ENCODE measurements around the gene AVL9. TPM values are rescaled to one million over a fixed set of nuclear protein-coding genes. Genes with fewer than 3 reads are reported as not detected.
"Not testable (repeated sequence)": the region's sequence is repeated elsewhere in the genome, so short reads cannot be mapped to it uniquely, and the experiment has no call there.

Gene AVL9
- total RNA-seq = 10 to 100 TPM; 29.6 to 38.0 TPM

- H3K27ac Mint-ChIP-seq = peak within 1 kb of the TSS; percentile 92
- peaks cover 9% of the 10 kb centered on the region for H3K36me3 Mint-ChIP-seq (ENCODE audit: low read depth)
- peaks cover 3% of the 10 kb centered on the region for H3K9me3 Mint-ChIP-seq
- intact Hi-C loops (cut with micrococcal nuclease) = loop anchor here (1.0 to 10.0 kb wide), 7 partner anchors 8 to 1991 kb away; partner anchors contain the start of genes BBS9 and GGCT
- peak; percentile 99 for DNase-seq
- H3K27me3 Mint-ChIP-seq (ENCODE audit: low read depth) = no peaks in the 10 kb centered on the region
- peak within 1 kb of the TSS; percentile 96 for H3K4me3 Mint-ChIP-seq
- peaks cover 37% of the 10 kb centered on the region for H3K4me1 Mint-ChIP-seq (ENCODE audit: low read depth)
- CTCF ChIA-PET = no interaction called here
These were observed at the start of gene AVL9 for GRCh38 chr7:32495298-32496051. Gene AVL9, plus strand, starts transcription at chr7:32495489. Its CDS starts 221 bp downstream, at chr7:32495710.

DNA sequence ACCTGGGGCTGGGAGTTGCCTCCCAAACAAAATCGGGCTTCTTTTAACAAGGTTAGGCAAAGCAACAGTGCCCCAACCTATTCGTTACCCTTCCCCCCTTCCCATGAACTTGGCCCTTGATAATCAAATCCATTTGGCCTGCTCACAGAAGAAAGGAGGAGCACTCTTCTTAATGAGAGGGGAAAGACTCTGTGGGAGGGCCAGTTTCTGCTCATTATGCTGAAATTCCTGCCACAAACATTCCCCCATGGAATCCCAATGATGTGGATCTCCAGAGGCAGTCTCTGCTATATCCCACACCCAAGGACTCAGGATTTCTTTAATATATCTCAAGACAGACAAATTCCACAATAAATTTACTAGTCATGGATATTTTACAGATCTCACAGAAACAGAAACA, 48.1 kb upstream of the AVL9 start:
- H3K4me3 Mint-ChIP-seq = no peak overlapping the region
- H3K36me3 Mint-ChIP-seq (ENCODE audit: low read depth) = peaks cover 1% of the 10 kb centered on the region
- no peak for DNase-seq
- H3K4me1 Mint-ChIP-seq (ENCODE audit: low read depth) = no peaks in the 10 kb centered on the region
- H3K27me3 Mint-ChIP-seq (ENCODE audit: low read depth) = peaks cover 8% of the 10 kb centered on the region
- intact Hi-C loops (cut with micrococcal nuclease) = no loop called here
- no peak overlapping the region for H3K27ac Mint-ChIP-seq
- H3K9me3 Mint-ChIP-seq = no peaks in the 10 kb centered on the region
- CTCF ChIA-PET = no interaction called here

DNA sequence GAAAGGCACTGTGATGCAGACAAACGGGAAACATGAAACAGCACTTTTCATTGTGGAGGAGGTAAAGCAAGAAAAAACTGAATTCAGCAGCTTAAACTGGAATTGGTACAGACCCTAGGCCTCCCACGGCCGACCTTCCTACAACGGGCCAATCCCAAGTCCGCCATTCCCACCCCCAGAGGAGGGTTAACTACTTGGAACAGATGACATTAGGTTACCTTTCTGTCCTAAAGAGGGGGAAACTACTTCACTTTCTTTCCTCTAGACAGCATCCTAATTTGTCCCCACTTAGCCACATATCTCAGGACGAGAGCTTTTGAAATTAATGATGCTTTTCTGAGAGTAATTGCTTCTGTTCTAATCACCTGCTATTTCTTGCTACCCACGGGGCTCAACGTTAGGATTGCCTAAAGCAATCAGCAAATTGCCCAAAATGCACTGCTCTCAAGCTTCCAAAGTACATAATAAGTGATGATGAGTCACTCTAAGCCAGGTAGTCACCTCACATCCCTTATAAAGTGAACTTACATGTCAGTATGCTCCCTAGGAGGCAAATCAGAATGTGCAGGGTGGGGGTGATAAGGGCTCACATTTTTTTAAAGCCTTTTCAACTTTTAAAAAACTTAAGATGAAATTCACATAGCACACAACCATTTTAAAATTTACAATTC, 41.8 kb upstream of the AVL9 start:
- DNase-seq = no peak
- Mint-ChIP-seq H3K36me3 (ENCODE audit: low read depth) (peaks cover 1% of the 10 kb centered on the region), H3K27ac (no peak overlapping the region), H3K27me3 (ENCODE audit: low read depth) (peaks cover 5% of the 10 kb centered on the region), H3K4me1 (ENCODE audit: low read depth) (no peaks in the 10 kb centered on the region), H3K9me3 (no peaks in the 10 kb centered on the region), H3K4me3 (no peak overlapping the region)
- intact Hi-C loops (cut with micrococcal nuclease) = no loop called here
- CTCF ChIA-PET = no interaction called here

GRCh38 chr7:32458025-32458424, 37.3 kb upstream of the AVL9 start:
- no peak for DNase-seq
- Mint-ChIP-seq H3K27ac (no peak overlapping the region), H3K4me1 (ENCODE audit: low read depth) (no peaks in the 10 kb centered on the region), H3K36me3 (ENCODE audit: low read depth) (no peaks in the 10 kb centered on the region), H3K27me3 (ENCODE audit: low read depth) (peaks cover 1% of the 10 kb centered on the region), H3K9me3 (no peaks in the 10 kb centered on the region), H3K4me3 (no peak overlapping the region)
- CTCF ChIA-PET = interaction anchor here (0.7 kb wide), 1 partner anchor 62 kb away, joined by 4 read pairs; no protein-coding TSS in a partner anchor
- intact Hi-C loops (cut with micrococcal nuclease) = no loop called here

DNA sequence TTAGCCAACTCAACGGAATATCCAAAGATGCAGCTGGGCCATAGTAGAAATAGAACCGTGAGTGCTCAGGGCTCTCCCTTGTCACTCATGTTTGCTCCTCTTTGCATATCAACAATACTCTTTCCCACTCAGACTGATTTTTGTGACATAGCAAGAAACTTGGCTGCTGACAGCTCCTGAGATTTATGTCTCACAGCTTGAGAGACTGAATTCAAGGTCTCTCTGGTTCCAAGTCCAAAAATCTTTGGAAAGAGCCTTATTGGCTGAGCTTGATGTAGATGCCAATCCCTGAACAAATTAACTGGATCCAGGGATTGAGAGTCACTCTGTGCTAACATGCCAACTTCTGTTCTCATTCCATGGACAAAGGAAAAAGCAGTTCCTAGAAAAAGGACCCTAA, 35.5 kb upstream of the AVL9 start:
- Mint-ChIP-seq H3K9me3 (no peaks in the 10 kb centered on the region), H3K4me3 (no peak overlapping the region), H3K4me1 (ENCODE audit: low read depth) (no peaks in the 10 kb centered on the region), H3K27me3 (ENCODE audit: low read depth) (no peaks in the 10 kb centered on the region), H3K27ac (no peak overlapping the region), H3K36me3 (ENCODE audit: low read depth) (no peaks in the 10 kb centered on the region)
- CTCF ChIA-PET = interaction anchor here (0.9 to 1.3 kb wide), 2 partner anchors 20 to 676 kb away, joined by 3 read pairs; no protein-coding TSS in a partner anchor
- intact Hi-C loops (cut with micrococcal nuclease) = no loop called here
- DNase-seq = no peak

GRCh38 chr7:32461484-32461883, 33.8 kb upstream of the AVL9 start:
- Mint-ChIP-seq H3K27ac (no peak overlapping the region), H3K36me3 (ENCODE audit: low read depth) (no peaks in the 10 kb centered on the region), H3K27me3 (ENCODE audit: low read depth) (no peaks in the 10 kb centered on the region), H3K4me1 (ENCODE audit: low read depth) (no peaks in the 10 kb centered on the region), H3K9me3 (no peaks in the 10 kb centered on the region), H3K4me3 (no peak overlapping the region)
- DNase-seq = no peak
- CTCF ChIA-PET = no interaction called here
- intact Hi-C loops (cut with micrococcal nuclease) = no loop called here

GRCh38 chr7:32462451-32462850, 32.8 kb upstream of the AVL9 start:
- intact Hi-C loops (cut with micrococcal nuclease) = no loop called here
- DNase-seq = no peak
- H3K4me1 Mint-ChIP-seq (ENCODE audit: low read depth) = no peaks in the 10 kb centered on the region
- H3K27me3 Mint-ChIP-seq (ENCODE audit: low read depth) = no peaks in the 10 kb centered on the region
- H3K27ac Mint-ChIP-seq = no peak overlapping the region
- no peak overlapping the region for H3K4me3 Mint-ChIP-seq
- H3K9me3 Mint-ChIP-seq = no peaks in the 10 kb centered on the region
- CTCF ChIA-PET = no interaction called here
- H3K36me3 Mint-ChIP-seq (ENCODE audit: low read depth) = no peaks in the 10 kb centered on the region

DNA sequence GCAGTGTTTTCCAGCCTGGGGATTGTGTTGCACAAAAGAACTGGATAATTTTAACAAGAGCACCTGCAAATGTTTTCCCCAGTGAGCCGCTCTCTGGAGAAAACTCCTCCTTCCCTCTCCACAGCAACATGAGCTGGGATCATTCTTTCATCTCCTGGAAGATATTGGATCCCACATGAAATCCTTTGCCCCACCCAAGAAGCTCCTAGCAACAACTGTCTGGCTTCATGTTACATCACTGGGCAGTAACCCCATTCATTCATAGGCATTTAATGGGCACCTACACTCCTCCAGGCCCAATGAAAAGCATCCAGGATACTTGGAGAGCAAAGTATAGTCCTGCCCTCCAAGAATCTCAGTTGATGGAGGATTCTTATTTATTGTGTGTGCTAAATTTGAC, 32.3 kb upstream of the AVL9 start:
- Mint-ChIP-seq H3K4me3 (no peak overlapping the region), H3K36me3 (ENCODE audit: low read depth) (no peaks in the 10 kb centered on the region), H3K27ac (no peak overlapping the region), H3K27me3 (ENCODE audit: low read depth) (no peaks in the 10 kb centered on the region), H3K9me3 (no peaks in the 10 kb centered on the region), H3K4me1 (ENCODE audit: low read depth) (no peaks in the 10 kb centered on the region)
- no peak for DNase-seq
- CTCF ChIA-PET = no interaction called here
- intact Hi-C loops (cut with micrococcal nuclease) = no loop called here

DNA sequence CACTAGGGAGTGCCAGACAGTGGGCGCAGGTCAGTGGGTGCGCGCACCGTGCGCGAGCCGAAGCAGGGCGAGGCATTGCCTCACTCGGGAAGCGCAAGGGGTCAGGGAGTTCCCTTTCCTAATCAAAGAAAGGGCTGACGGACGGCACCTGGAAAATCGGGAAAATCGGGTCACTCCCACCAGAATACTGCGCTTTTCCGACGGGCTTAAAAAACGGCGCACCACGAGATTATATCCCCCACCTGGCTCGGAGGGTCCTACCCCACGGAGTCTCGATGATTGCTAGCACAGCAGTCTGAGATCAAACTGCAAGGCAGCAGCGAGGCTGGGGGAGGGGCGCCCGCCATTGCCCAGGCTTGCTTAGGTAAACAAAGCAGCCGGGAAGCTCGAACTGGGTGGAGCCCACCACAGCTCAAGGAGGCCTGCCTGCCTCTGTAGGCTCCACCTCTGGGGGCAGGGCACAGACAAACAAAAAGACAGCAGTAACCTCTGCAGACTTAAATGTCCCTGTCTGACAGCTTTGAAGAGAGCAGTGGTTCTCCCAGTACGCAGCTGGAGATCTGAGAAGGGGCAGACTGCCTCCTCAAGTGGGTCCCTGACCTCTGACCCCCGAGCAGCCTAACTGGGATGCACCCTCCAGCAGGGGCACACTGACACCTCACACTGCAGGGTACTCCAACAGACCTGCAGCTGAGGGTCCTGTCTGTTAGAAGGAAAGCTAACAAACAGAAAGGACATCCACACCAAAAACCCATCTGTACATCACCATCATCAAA, 30.5 kb upstream of the AVL9 start:
- H3K4me3 Mint-ChIP-seq; H3K9me3 Mint-ChIP-seq; intact Hi-C loops (cut with micrococcal nuclease); H3K4me1 Mint-ChIP-seq (ENCODE audit: low read depth); H3K36me3 Mint-ChIP-seq (ENCODE audit: low read depth); H3K27me3 Mint-ChIP-seq (ENCODE audit: low read depth); DNase-seq; H3K27ac Mint-ChIP-seq; CTCF ChIA-PET: not testable (repeated sequence)

- H3K9me3 Mint-ChIP-seq; H3K36me3 Mint-ChIP-seq (ENCODE audit: low read depth); H3K4me3 Mint-ChIP-seq; CTCF ChIA-PET; H3K27ac Mint-ChIP-seq; H3K4me1 Mint-ChIP-seq (ENCODE audit: low read depth); intact Hi-C loops (cut with micrococcal nuclease); H3K27me3 Mint-ChIP-seq (ENCODE audit: low read depth); DNase-seq: not testable (repeated sequence)
These were observed 25.3 kb upstream of the AVL9 start for GRCh38 chr7:32470004-32470403.

DNA sequence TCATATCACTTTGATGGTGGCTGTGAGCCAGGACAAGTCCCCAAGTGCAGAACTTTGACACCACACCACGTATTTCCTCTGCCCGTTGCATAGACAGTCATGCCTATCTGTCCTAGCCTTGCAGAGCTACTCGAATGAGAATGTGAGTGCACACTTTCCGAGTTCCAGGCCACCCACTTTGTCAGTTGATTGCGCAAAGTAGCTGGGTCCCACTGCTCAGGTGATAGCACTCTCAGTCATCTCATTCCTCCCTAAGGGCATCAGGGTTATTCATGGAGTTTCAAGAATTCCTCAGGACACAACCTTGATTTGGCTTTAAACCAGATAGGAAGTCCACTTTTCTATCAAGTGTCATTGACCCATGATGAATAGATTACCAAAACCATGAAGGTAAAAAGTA, 24.4 kb upstream of the AVL9 start:
- CTCF ChIA-PET = no interaction called here
- peaks cover 1% of the 10 kb centered on the region for H3K27me3 Mint-ChIP-seq (ENCODE audit: low read depth)
- no peak for DNase-seq
- no peak overlapping the region for H3K27ac Mint-ChIP-seq
- no peaks in the 10 kb centered on the region for H3K4me1 Mint-ChIP-seq (ENCODE audit: low read depth)
- no peak overlapping the region for H3K4me3 Mint-ChIP-seq
- H3K9me3 Mint-ChIP-seq = no peaks in the 10 kb centered on the region
- no peaks in the 10 kb centered on the region for H3K36me3 Mint-ChIP-seq (ENCODE audit: low read depth)
- intact Hi-C loops (cut with micrococcal nuclease) = no loop called here

DNA sequence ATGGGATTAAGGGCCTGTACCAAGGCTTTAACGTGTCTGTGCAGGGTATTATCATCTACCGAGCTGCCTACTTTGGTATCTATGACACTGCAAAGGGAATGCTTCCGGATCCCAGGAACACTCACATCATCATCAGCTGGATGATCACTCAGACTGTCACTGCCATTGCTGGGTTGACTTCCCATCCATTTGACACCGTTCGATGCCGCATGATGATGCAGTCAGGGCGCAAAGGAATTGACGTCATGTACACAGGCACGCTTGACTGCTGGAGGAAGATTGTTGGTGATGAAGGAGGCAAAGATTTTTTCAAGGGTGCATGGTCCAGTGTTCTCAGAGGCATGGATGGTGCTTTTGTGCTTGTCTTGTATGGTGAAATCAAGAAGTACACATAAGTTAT, 23.3 kb upstream of the AVL9 start:
- intact Hi-C loops (cut with micrococcal nuclease) = no loop called here
- no peak overlapping the region for H3K4me3 Mint-ChIP-seq
- CTCF ChIA-PET = no interaction called here

More for the DNA sequence above, 23.3 kb upstream of the AVL9 start:
- Mint-ChIP-seq H3K9me3 (no peaks in the 10 kb centered on the region), H3K4me1 (ENCODE audit: low read depth) (no peaks in the 10 kb centered on the region), H3K27ac (no peak overlapping the region), H3K36me3 (ENCODE audit: low read depth) (no peaks in the 10 kb centered on the region), H3K27me3 (ENCODE audit: low read depth) (peaks cover 1% of the 10 kb centered on the region)
- no peak for DNase-seq

Data from activated naive CD4-positive, alpha-beta T cell treated with anti-CD3 and anti-CD28 coated beads for 36 hours (primary cell).